H1 (cell line): ENCODE measurements around the gene SCNN1B. TPM values are rescaled to one million over a fixed set of nuclear protein-coding genes. Genes with fewer than 3 reads are reported as not detected.

Source experiments
- CTCF ChIA-PET: fragments of 300-600 bp; sonication (Branson Sonifier 250); formaldehyde crosslinking; loops from one replicate; lab custom pipeline; 2021; ENCODE audit not compliant: partially characterized antibody; lab: Charles Lee
- POLR2A ChIA-PET: fragments of 300-600 bp; sonication (Branson Sonifier 250); formaldehyde crosslinking; loops from one replicate; lab custom pipeline; 2021; ENCODE audit warnings: inconsistent platforms; ENCODE audit not compliant: partially characterized antibody; lab: Charles Lee
- DNase-seq, 2 experiments: peaks; one replicate each; pipeline versions ENCODE4 v3.0.0 to v3.0.0-alpha.2; 2010 to 2022; ENCODE audit warnings: low spot score in 2 of 2, low read depth in 1 of 2, mixed read lengths in 1 of 2
- FAIRE-seq: peaks from 2 replicates; lab custom pipeline; 2011; peaks lifted over from hg19 to GRCh38; lab: Jason Lieb, UNC
- H2AFZ ChIP-seq: 2 replicates; pipeline ENCODE4 v1.8.1; 2012; ENCODE audit warnings: low read length, inconsistent platforms
- H2AK5ac ChIP-seq: 2 replicates; pipeline ENCODE4 v1.6.1; 2013; ENCODE audit warnings: low read depth, low read length
- H2BK120ac ChIP-seq: replicated peaks from 2 replicates; pipeline ENCODE3; 2013; ENCODE audit warnings: low read depth, low read length, inconsistent platforms
- H2BK12ac ChIP-seq: 2 replicates; pipeline ENCODE4 v1.6.1; 2013; ENCODE audit warnings: low read depth, low read length
- H2BK15ac ChIP-seq: 2 replicates; pipeline ENCODE4 v1.6.1; 2013; ENCODE audit warnings: low read length
- H2BK20ac ChIP-seq: 2 replicates; pipeline ENCODE4 v1.6.1; 2013; ENCODE audit warnings: low read length
- H2BK5ac ChIP-seq: 2 replicates; pipeline ENCODE4 v1.6.1; 2013; ENCODE audit warnings: low read depth, low read length
- H3K14ac ChIP-seq: 2 replicates; pipeline ENCODE4 v1.6.1; 2013; ENCODE audit warnings: inconsistent platforms; ENCODE audit not compliant: insufficient read length
- H3K18ac ChIP-seq: 2 replicates; pipeline ENCODE4 v1.6.1; 2013; ENCODE audit warnings: low read length; ENCODE audit errors: extremely low read depth
- H3K23ac ChIP-seq: 2 replicates; pipeline ENCODE4 v1.6.1; 2013; ENCODE audit warnings: inconsistent platforms; ENCODE audit not compliant: insufficient read length
- H3K23me2 ChIP-seq: 2 replicates; pipeline ENCODE4 v1.6.1; 2013; ENCODE audit warnings: low read depth, low read length
- H3K27ac ChIP-seq: 2 replicates; pipeline ENCODE4 v1.6.1; 2011; ENCODE audit warnings: low read depth, low read length, inconsistent platforms
- H3K27me3 ChIP-seq, 4 experiments: replicated peaks in 1 of 4; 1 replicate in 1 of 4; 2 replicates in 3 of 4; pipeline versions ENCODE4 v1.6.1 to v1.8.1; 2011 to 2013; ENCODE audit warnings: low read length in 3 of 4, mild to moderate bottlenecking in 3 of 4, inconsistent platforms in 2 of 4, mixed read lengths in 2 of 4, moderate library complexity in 1 of 4; ENCODE audit not compliant: control insufficient read depth in 3 of 4, insufficient read depth in 3 of 4; ENCODE audit errors: extremely low read depth in 1 of 4
- H3K36me3 ChIP-seq, 4 experiments: 2 replicates each; pipeline versions ENCODE4 v1.6.1 to v1.8.1; 2011 to 2013; ENCODE audit warnings: mild to moderate bottlenecking in 4 of 4, low read length in 3 of 4, moderate library complexity in 2 of 4, control low read depth in 1 of 4, inconsistent platforms in 1 of 4; ENCODE audit not compliant: insufficient read depth in 4 of 4, control insufficient read depth in 2 of 4
- H3K4ac ChIP-seq: replicated peaks from 2 replicates; pipeline ENCODE3; 2013; ENCODE audit warnings: low read length, low read depth, mixed read lengths, inconsistent platforms; ENCODE audit not compliant: insufficient read length
- H3K4me1 ChIP-seq, 4 experiments: replicated peaks in 1 of 4; 1 replicate in 1 of 4; 2 replicates in 3 of 4; pipeline versions ENCODE4 v1.6.1 to v1.8.1; 2011 to 2013; ENCODE audit warnings: low read length in 3 of 4, inconsistent platforms in 2 of 4, mixed read lengths in 1 of 4; ENCODE audit not compliant: insufficient read depth in 4 of 4, control insufficient read depth in 3 of 4
- H3K4me2 ChIP-seq, 2 experiments: 2 replicates each; pipeline versions ENCODE4 v1.6.1 to v1.8.1; 2011 to 2013; ENCODE audit warnings: low read depth in 2 of 2, low read length in 2 of 2, control low read depth in 1 of 2, inconsistent platforms in 1 of 2, mild to moderate bottlenecking in 1 of 2; ENCODE audit not compliant: insufficient read depth in 1 of 2
- H3K4me3 ChIP-seq, 4 experiments: fragments of 200-600, 300-600 bp in 1 of 4; sonication (generic), shearing (Covaris generic), sonication (Bioruptor Twin) in 1 of 4; 2 replicates each; pipeline versions ENCODE4 v1.5.1 to v1.8.1; 2011 to 2016; ENCODE audit warnings: low read length in 4 of 4, low read depth in 3 of 4, control low read depth in 2 of 4, inconsistent platforms in 2 of 4, mild to moderate bottlenecking in 2 of 4, mixed read lengths in 1 of 4, moderate library complexity in 1 of 4; ENCODE audit not compliant: insufficient read depth in 2 of 4; ENCODE audit errors: extremely low read depth in 1 of 4
- H3K56ac ChIP-seq: replicated peaks from 2 replicates; pipeline ENCODE3; 2013; ENCODE audit warnings: low read depth, mild to moderate bottlenecking, mixed read lengths, low read length, inconsistent platforms; ENCODE audit not compliant: insufficient read length
- H3K79me1 ChIP-seq: 2 replicates; pipeline ENCODE4 v1.6.1; 2013; ENCODE audit warnings: low read depth, low read length, control low read depth
- H3K79me2 ChIP-seq, 2 experiments: 2 replicates each; pipeline versions ENCODE4 v1.6.1 to v1.8.1; 2012 to 2013; ENCODE audit warnings: low read length in 2 of 2, mild to moderate bottlenecking in 2 of 2, inconsistent platforms in 1 of 2; ENCODE audit not compliant: insufficient read depth in 2 of 2, control insufficient read depth in 1 of 2
- H3K9ac ChIP-seq, 4 experiments: replicated peaks in 1 of 4; 1 replicate in 1 of 4; 2 replicates in 3 of 4; pipeline versions ENCODE4 v1.6.1 to v1.8.1; 2011 to 2013; ENCODE audit warnings: low read depth in 3 of 4, low read length in 3 of 4, control low read depth in 2 of 4, mild to moderate bottlenecking in 2 of 4, moderate library complexity in 2 of 4, inconsistent platforms in 1 of 4; ENCODE audit errors: extremely low read depth in 1 of 4
- H3K9me3 ChIP-seq, 2 experiments: 2 replicates each; pipeline versions ENCODE4 v1.6.1 to v1.8.1; 2012 to 2013; ENCODE audit warnings: mild to moderate bottlenecking in 2 of 2, moderate library complexity in 2 of 2, control low read depth in 1 of 2, inconsistent platforms in 1 of 2, low read depth in 1 of 2, low read length in 1 of 2, mixed read lengths in 1 of 2; ENCODE audit not compliant: insufficient read depth in 2 of 2
- H4K20me1 ChIP-seq, 2 experiments: replicated peaks in 1 of 2; 2 replicates each; pipeline versions ENCODE3 to v1.8.1; 2011 to 2013; ENCODE audit warnings: inconsistent platforms in 2 of 2, low read length in 2 of 2, mild to moderate bottlenecking in 1 of 2; ENCODE audit not compliant: insufficient read depth in 2 of 2, control insufficient read depth in 1 of 2
- H4K5ac ChIP-seq: 2 replicates; pipeline ENCODE4 v1.6.1; 2013; ENCODE audit warnings: low read length, low read depth, mixed read lengths, inconsistent platforms; ENCODE audit not compliant: insufficient read length
- H4K8ac ChIP-seq: 2 replicates; pipeline ENCODE4 v1.8.0; 2013; ENCODE audit warnings: mild to moderate bottlenecking, moderate library complexity, low read length, inconsistent platforms; ENCODE audit not compliant: insufficient read depth; ENCODE audit errors: extremely low read depth
- H4K91ac ChIP-seq: replicated peaks from 2 replicates; pipeline ENCODE3; 2013; ENCODE audit warnings: low read length, mixed read lengths, inconsistent platforms; ENCODE audit not compliant: insufficient read length
- BACH1 ChIP-seq: IDR thresholded peaks from 2 replicates; pipeline ENCODE4 v1.6.1; 2012; ENCODE audit warnings: low read length, improper control_type of control experiment
- SIRT6 ChIP-seq: IDR thresholded peaks from one replicate; pipeline ENCODE4 v1.7.1; 2012; ENCODE audit warnings: low read length, inconsistent platforms
- TBP ChIP-seq: IDR thresholded peaks from 2 replicates; pipeline ENCODE4 v1.6.1; 2011; ENCODE audit warnings: low read depth, low read length, improper control_type of control experiment
- WGBS, 2 experiments: shearing (Covaris generic) in 1 of 2; methylation state at CpG; one replicate each; pipeline versions ENCODE4 v1.1.6 to v1.1.7; 2013 to 2015; ENCODE audit warnings: low lambda C conversion rate in 2 of 2, mixed read lengths in 2 of 2, inconsistent platforms in 1 of 2, low coverage in 1 of 2, missing lambda C conversion rate in 1 of 2; ENCODE audit not compliant: insufficient replicate concordance in 2 of 2, insufficient coverage in 1 of 2, insufficient read length in 1 of 2; ENCODE audit errors: extremely low coverage in 1 of 2, missing lambda C conversion rate in 1 of 2; 5-methylcytosine and 5-hydroxymethylcytosine counted together
- polyA plus RNA-seq, 7 experiments: library from polyadenylated mRNA; depleted of rRNA in 3 of 7; stranded (reverse) in 5 of 7; unstranded in 2 of 7; fragments of >200 nt in 5 of 7; fragments of 200-250 nt in 2 of 7; gene quantifications; 1 replicate in 5 of 7; 2 replicates in 1 of 7; 4 replicates in 1 of 7; pipeline versions ENCODE4 v1.2.1 to v1.2.3, GENCODE V29; 2011 to 2013; ENCODE audit warnings: missing spikeins in 2 of 7, mixed read lengths in 2 of 7
- total RNA-seq: library from RNA; stranded (reverse); fragmentation: NEBNext Ultra II Directional; extraction: Animal tissue kit (Norgen Biotek cat#: 25700); gene quantifications from 2 replicates; pipeline ENCODE4 v1.2.1, GENCODE V29; 2021
- TF ChIP-seq, protein P1 (sequence below): IDR thresholded peaks from 2 replicates; pipeline ENCODE4 v1.6.1; 2012; ENCODE audit warnings: low read length, inconsistent platforms

SCNN1B gene
- total and polyA plus RNA-seq, 2 of the 8 experiments (the other 6 are each of a cell fraction or from before 2014, with no cell fraction given) = 0.20 to 0.95 TPM

DNA sequence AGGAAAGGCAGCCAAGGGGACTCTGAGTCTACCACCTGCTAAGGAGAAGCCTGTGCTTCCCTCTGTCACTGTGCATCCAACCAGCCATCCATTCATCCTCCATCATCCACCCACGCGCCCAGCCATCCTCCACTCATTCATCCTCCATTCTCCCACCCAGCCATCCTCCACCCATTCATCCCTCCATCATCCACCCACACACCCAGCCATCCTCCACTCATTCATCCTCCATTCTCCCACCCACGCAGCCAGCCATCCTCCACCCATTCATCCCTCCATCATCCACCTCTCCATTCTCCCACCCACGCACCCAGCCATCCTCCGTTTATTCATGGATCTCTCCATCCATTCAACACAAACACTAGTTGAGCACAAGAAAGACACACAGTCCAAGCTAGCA lies 76.8 kb downstream of the SCNN1B start:
- no peak overlapping the region for H2AFZ ChIP-seq
- H4K8ac ChIP-seq = no peak overlapping the region; the same call in 1 of the 2 replicates
- no peak overlapping the region for H3K14ac ChIP-seq
- no peak overlapping the region for H2BK120ac ChIP-seq
- 87 to 100% methylated on average over 3 to 5 of the region's 5 CpGs for WGBS, 2 experiments
- no peak overlapping the region for H3K23ac ChIP-seq
- H3K27ac ChIP-seq = no peak overlapping the region
- no peak overlapping the region for H2BK15ac ChIP-seq
- TF ChIP-seq, protein P1, sequence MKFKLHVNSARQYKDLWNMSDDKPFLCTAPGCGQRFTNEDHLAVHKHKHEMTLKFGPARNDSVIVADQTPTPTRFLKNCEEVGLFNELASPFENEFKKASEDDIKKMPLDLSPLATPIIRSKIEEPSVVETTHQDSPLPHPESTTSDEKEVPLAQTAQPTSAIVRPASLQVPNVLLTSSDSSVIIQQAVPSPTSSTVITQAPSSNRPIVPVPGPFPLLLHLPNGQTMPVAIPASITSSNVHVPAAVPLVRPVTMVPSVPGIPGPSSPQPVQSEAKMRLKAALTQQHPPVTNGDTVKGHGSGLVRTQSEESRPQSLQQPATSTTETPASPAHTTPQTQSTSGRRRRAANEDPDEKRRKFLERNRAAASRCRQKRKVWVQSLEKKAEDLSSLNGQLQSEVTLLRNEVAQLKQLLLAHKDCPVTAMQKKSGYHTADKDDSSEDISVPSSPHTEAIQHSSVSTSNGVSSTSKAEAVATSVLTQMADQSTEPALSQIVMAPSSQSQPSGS = no peak
- no peak for TF ChIP-seq SIRT6
- TF ChIP-seq BACH1 = no peak
- TF ChIP-seq TBP = no peak
- no peak for DNase-seq
- no peaks in the 10 kb centered on the region; the same call in 1 of the 2 replicates for H3K23me2 ChIP-seq
- no peaks in the 10 kb centered on the region for H3K79me2 ChIP-seq
- no peak overlapping the region for H4K5ac ChIP-seq
- H3K9me3 ChIP-seq = no peaks in the 10 kb centered on the region
- no peak overlapping the region for H3K56ac ChIP-seq
- H2BK20ac ChIP-seq = no peak overlapping the region
- H3K4me2 ChIP-seq = no peak overlapping the region
- H3K4me1 ChIP-seq = peaks cover 0 to 4% (median 1%) of the 10 kb centered on the region in 4 experiments; a peak in 2 of 7 replicates
- H3K9ac ChIP-seq = no peak overlapping the region
- no peak overlapping the region; the same call in 1 of the 2 replicates for H3K18ac ChIP-seq
- no peak overlapping the region for H2BK5ac ChIP-seq
- no peak overlapping the region for H3K4me3 ChIP-seq
- no peaks in the 10 kb centered on the region for H4K20me1 ChIP-seq
- no peak overlapping the region for H4K91ac ChIP-seq
- H2BK12ac ChIP-seq = no peak overlapping the region
- H3K79me1 ChIP-seq = no peaks in the 10 kb centered on the region
- ChIA-PET POLR2A (no interaction called here), CTCF (interaction anchor here (0.6 to 7.4 kb wide), 7 partner anchors 12 to 198 kb away, joined by 3 to 44 read pairs (median 3); no protein-coding TSS in a partner anchor)
- H3K27me3 ChIP-seq = no peaks in the 10 kb centered on the region
- H2AK5ac ChIP-seq = no peak overlapping the region
- no peaks in the 10 kb centered on the region for H3K36me3 ChIP-seq
- FAIRE-seq = no peak
- no peak overlapping the region for H3K4ac ChIP-seq
